Measurements from ENCODE around the gene MYLK.

The MYLK gene

DNA sequence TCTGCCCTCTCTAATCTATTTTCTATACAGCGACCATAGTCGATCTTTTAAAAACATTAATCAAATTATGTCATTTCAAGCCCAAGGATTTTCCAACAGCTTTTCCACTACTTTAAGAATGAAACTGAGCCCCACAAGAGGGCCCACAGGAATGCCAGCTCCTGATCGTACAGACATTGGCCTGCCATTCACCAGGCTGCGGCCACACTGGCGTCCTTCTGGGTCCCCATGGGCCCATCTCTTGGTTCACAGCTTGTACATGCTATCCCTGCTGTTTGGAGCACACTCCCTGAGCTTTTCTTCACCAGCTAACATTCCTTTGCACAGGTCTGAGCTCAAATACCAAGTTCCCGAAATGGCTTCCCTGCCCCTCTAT lies 149.6 kb downstream of the MYLK start:
- Histone ChIP-seq H3K9me2 (ENCODE audit: low read depth, low read length) (no peaks in the 10 kb centered on the region), H3K27me3 (ENCODE audit: insufficient read depth, low read length) (peaks cover 8% of the 10 kb centered on the region; the same call in 1 of the 2 replicates), H4K20me1 (ENCODE audit: insufficient read depth, low read length) (no peaks in the 10 kb centered on the region), H3K79me2 (ENCODE audit: insufficient read depth, low read length) (no peaks in the 10 kb centered on the region), H3K36me3 (ENCODE audit: insufficient read depth, low read length) (no peaks in the 10 kb centered on the region), H3K9me3 (ENCODE audit: low read length) (no peaks in the 10 kb centered on the region), H3K4me1 (ENCODE audit: insufficient read depth, low read length, severe bottlenecking) (no peaks in the 10 kb centered on the region), H3F3A (ENCODE audit: insufficient read depth, low read length) (no peaks in the 10 kb centered on the region), H3K4me3 (ENCODE audit: low read depth, low read length, poor library complexity, severe bottlenecking) (no peak overlapping the region), H3K9ac (ENCODE audit: low read length) (no peak overlapping the region), H3K4me2 (ENCODE audit: low read length) (no peak overlapping the region), H3K27ac (ENCODE audit: low read depth, low read length, poor library complexity, severe bottlenecking) (no peak overlapping the region), H2AFZ (ENCODE audit: low read length) (no peak overlapping the region)
- no peak for TF ChIP-seq EZH2 (IDR thresholded peaks at IDR 0.05; ENCODE audit: borderline replicate concordance, low read length)
- TF ChIP-seq, protein P1, sequence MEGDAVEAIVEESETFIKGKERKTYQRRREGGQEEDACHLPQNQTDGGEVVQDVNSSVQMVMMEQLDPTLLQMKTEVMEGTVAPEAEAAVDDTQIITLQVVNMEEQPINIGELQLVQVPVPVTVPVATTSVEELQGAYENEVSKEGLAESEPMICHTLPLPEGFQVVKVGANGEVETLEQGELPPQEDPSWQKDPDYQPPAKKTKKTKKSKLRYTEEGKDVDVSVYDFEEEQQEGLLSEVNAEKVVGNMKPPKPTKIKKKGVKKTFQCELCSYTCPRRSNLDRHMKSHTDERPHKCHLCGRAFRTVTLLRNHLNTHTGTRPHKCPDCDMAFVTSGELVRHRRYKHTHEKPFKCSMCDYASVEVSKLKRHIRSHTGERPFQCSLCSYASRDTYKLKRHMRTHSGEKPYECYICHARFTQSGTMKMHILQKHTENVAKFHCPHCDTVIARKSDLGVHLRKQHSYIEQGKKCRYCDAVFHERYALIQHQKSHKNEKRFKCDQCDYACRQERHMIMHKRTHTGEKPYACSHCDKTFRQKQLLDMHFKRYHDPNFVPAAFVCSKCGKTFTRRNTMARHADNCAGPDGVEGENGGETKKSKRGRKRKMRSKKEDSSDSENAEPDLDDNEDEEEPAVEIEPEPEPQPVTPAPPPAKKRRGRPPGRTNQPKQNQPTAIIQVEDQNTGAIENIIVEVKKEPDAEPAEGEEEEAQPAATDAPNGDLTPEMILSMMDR (IDR thresholded peaks at IDR 0.05; ENCODE audit: low read length), result no peak

DNA sequence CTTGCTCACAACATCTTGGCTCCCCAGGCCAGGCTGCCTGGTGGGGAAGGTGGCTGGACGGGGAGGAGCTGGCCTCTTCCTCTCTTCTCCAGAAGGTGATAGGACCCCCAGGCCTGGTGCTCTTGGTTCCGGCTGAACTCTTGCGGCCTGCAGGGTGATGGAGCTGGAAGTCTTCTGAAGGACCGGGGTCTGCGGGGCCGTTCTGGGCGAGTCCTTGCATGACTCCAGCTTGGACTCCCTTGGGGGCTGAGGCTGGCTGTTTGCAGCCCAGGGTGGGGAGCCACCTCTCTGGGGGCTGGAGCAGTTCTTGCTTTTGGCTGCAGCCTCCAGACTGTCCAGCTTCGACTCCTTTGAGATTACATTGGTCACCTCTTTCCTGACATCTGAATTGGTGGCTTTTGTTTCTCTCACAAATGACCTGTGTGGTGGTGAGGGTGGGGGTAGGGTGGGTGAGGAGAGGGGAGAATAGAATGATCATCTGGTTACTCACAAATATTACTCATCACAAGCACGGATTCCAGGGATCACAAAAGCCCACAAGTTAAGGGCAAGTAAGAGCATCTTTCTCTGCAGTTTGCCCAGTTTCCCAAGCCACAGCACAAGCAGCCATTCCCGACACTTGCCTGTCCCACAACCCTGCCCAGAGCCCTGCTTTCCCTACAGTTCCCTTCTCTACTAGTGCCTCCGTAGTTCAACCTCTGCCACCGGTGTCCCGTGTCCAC lies 150.2 kb downstream of the MYLK start:
- no peaks in the 10 kb centered on the region for H3F3A ChIP-seq (ENCODE audit: insufficient read depth, low read length)
- no peaks in the 10 kb centered on the region for H3K4me1 ChIP-seq (ENCODE audit: insufficient read depth, low read length, severe bottlenecking)
- no peak overlapping the region for H3K9ac ChIP-seq (ENCODE audit: low read length)
- no peaks in the 10 kb centered on the region for H3K79me2 ChIP-seq (ENCODE audit: insufficient read depth, low read length)
- H2AFZ ChIP-seq (ENCODE audit: low read length), result no peak overlapping the region
- no peak overlapping the region for H3K4me3 ChIP-seq (ENCODE audit: low read depth, low read length, poor library complexity, severe bottlenecking)
- H3K9me2 ChIP-seq (ENCODE audit: low read depth, low read length), result no peaks in the 10 kb centered on the region
- H3K27me3 ChIP-seq (ENCODE audit: insufficient read depth, low read length), result peaks cover 8% of the 10 kb centered on the region; the same call in 1 of the 2 replicates
- H3K27ac ChIP-seq (ENCODE audit: low read depth, low read length, poor library complexity, severe bottlenecking), result no peak overlapping the region
- no peak for TF ChIP-seq EZH2 (IDR thresholded peaks at IDR 0.05; ENCODE audit: borderline replicate concordance, low read length)
- TF ChIP-seq, protein P1 (IDR thresholded peaks at IDR 0.05; ENCODE audit: low read length), result no peak
- no peak overlapping the region for H3K4me2 ChIP-seq (ENCODE audit: low read length)
- no peaks in the 10 kb centered on the region for H3K36me3 ChIP-seq (ENCODE audit: insufficient read depth, low read length)
- no peaks in the 10 kb centered on the region for H3K9me3 ChIP-seq (ENCODE audit: low read length)
- H4K20me1 ChIP-seq (ENCODE audit: insufficient read depth, low read length), result no peaks in the 10 kb centered on the region

DNA sequence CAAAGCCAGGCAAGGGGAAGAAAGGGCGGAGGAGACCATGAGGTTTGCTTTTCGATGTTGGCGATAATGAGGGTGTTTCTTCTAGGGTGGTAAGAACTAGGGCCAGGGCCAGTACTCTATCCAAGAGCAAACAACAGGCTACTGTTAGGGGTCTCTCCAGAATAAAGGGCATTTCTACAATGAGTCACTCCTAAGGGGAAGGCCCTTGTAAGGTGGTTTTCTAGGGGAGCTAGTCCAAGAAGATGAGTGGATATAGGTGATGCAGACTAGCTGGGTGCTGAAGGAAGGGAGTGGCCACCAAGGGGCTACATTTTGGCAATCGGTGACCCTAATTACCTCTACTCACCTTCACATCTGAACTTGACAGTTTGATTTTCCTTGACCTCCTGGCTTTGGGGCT lies 150.8 kb downstream of the MYLK start:
- Histone ChIP-seq H3K9me3 (ENCODE audit: low read length) (no peaks in the 10 kb centered on the region), H3K4me2 (ENCODE audit: low read length) (no peak overlapping the region), H3K27ac (ENCODE audit: low read depth, low read length, poor library complexity, severe bottlenecking) (no peak overlapping the region), H3K4me1 (ENCODE audit: insufficient read depth, low read length, severe bottlenecking) (no peaks in the 10 kb centered on the region), H3K36me3 (ENCODE audit: insufficient read depth, low read length) (no peaks in the 10 kb centered on the region), H3K4me3 (ENCODE audit: low read depth, low read length, poor library complexity, severe bottlenecking) (no peak overlapping the region), H3F3A (ENCODE audit: insufficient read depth, low read length) (no peaks in the 10 kb centered on the region), H4K20me1 (ENCODE audit: insufficient read depth, low read length) (no peaks in the 10 kb centered on the region), H3K79me2 (ENCODE audit: insufficient read depth, low read length) (no peaks in the 10 kb centered on the region), H3K27me3 (ENCODE audit: insufficient read depth, low read length) (peaks cover 3% of the 10 kb centered on the region; the same call in 1 of the 2 replicates), H2AFZ (ENCODE audit: low read length) (no peak overlapping the region), H3K9me2 (ENCODE audit: low read depth, low read length) (no peaks in the 10 kb centered on the region), H3K9ac (ENCODE audit: low read length) (no peak overlapping the region)
- TF ChIP-seq, protein P1 (IDR thresholded peaks at IDR 0.05; ENCODE audit: low read length), result no peak
- TF ChIP-seq EZH2 (IDR thresholded peaks at IDR 0.05; ENCODE audit: borderline replicate concordance, low read length), result no peak

Data from OCI-LY1 (cell line).